Muscle of arm (tissue), 12 donors: ENCODE measurements around the gene MTF2. TPM values are rescaled to one million over a fixed set of nuclear protein-coding genes. Genes with fewer than 3 reads are reported as not detected.

ENCODE experiments used
- DNase-seq: peaks from one replicate; pipeline ENCODE4 v3.0.0-alpha.2; 2013
- polyA plus RNA-seq, 12 donors: library from polyadenylated mRNA; unstranded; fragments of 120-200 nt; gene quantifications; one replicate each; pipeline ENCODE4 v1.2.1, GENCODE V29; 2013; ENCODE audit not compliant: insufficient read length in 12 of 12

The MTF2 gene
- polyA plus RNA-seq, 12 donors = 19.0 to 39.1 (median 26.4) TPM; not detected in 1

DNA sequence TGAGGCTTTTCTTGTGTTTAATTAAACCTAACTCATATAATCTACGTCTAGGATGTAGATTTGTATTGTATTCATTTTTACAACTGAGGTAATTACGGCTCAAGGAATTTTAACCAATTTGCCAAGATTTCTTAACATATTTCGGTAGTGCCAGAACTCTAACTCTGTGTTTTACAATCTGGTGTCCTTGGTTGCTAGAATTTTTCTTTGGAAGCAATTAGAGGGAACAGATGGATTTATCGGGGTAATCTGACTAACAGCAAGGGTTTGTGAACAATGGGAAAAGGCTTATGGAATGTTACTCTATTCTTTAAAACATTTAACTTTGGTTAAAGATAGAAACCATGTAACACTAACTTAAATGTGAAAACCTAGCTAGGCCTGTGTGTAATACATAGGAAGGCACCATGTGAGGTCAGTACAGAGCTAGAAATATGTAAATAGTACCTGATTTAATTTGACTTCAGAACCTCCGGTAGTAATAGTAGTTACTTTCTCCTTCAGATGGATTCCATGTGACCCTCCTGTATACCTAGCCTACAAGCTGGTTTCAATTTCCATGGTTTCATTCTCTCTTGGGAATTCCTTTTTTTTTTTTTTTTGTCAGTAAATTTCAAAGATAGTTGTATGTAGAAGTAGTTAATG is 1.2 kb downstream of the MTF2 start:
- DNase-seq = peak; percentile 46

DNA sequence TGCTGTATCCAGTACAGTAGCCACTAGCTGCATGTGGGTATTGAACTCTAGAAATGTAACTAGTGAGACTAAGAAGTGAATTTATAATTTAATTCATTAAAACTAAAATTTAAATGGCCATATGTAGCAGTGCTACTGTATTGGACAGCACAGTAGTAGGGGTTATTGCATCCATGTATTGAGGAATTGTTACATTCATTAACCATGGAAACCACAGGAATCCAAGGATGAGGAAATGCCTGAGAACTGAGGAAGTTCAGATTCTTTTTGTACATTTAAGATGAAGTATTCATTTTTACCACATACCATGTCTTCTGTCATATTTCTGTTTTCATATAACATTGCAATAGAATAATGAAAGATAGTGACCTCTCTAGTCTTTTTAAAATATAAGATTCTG is 2.6 kb downstream of the MTF2 start:
- DNase-seq = no peak

- DNase-seq = no peak
Measured at GRCh38 chr1:93082313-93082712, 3.2 kb downstream of the MTF2 start.

GRCh38 chr1:93083979-93084378 is 4.9 kb downstream of the MTF2 start:
- DNase-seq = no peak

DNA sequence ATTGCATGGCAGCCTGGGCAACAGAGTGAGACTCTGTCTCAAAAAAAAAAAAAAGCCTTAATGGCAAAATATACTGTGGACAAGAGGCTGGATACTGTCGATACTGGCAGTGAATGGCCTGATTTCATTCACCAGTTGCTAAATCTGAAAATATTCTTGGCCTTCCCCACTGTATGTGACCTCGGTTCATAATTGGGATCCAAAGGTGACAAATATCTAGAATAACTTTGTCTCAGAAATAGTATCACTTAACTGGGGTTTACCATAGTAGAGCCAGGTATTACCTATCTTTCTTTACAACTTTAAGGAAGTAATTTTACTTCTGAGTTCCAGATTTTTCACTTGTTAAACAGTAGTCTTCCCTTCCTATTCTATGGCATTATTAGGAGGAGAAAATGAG is 8.4 kb downstream of the MTF2 start:
- DNase-seq = no peak

- DNase-seq = no peak
Measured at GRCh38 chr1:93093332-93094006, 14.4 kb downstream of the MTF2 start.

GRCh38 chr1:93095804-93096585 is 16.9 kb downstream of the MTF2 start:
- DNase-seq = peak; percentile 12

GRCh38 chr1:93102142-93102541 is 23.1 kb downstream of the MTF2 start:
- DNase-seq = no peak

DNA sequence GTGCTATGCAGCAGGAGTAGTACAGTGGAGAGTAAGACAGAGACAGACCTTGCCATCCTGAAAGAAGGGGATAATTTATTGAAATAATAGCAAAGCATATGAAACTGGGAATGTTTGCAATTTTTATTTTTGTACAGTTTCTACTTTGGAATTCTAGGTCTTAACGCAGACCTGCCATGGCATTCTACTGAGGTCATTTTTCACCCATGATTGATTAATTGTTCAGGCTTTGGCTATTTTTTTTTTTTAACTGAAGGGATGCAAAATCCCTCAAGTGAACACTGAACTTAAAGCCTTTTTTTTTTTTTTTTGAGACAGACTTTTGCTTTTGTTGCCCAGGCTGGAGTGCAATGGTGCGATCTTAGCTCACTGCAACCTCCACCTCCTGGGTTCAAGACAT is 27.1 kb downstream of the MTF2 start:
- DNase-seq = no peak

- DNase-seq = no peak
Measured at GRCh38 chr1:93107395-93107794, 28.3 kb downstream of the MTF2 start.

- no peak for DNase-seq
Measured at GRCh38 chr1:93108335-93108734, 29.3 kb downstream of the MTF2 start.

- no peak for DNase-seq
Measured at GRCh38 chr1:93109578-93109977, 30.5 kb downstream of the MTF2 start.

GRCh38 chr1:93111065-93111464 is 32.0 kb downstream of the MTF2 start:
- DNase-seq = no peak

- DNase-seq = no peak
Measured at GRCh38 chr1:93111561-93111960, 32.5 kb downstream of the MTF2 start.

DNA sequence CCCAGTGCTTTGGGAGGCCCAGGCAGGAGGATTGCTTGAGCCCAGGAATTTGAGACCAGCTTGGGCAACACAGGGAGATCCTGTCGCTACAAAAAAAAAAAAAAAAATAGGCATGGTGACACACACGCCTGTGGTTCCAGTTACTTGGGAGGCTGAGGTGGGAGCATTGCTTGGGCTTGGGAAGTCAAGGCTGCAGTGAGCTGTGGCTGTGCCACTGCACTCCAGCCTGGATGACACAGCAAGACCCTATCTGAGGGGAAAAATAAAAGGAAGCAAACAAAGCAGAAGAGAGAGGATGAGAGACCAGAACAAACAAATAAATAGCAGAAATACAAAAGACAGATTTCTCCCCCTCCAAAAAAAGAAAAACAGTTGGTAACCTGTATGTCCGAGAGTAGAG is 34.0 kb downstream of the MTF2 start:
- no peak for DNase-seq

- DNase-seq = no peak
Measured at GRCh38 chr1:93114391-93114790, 35.3 kb downstream of the MTF2 start.

DNA sequence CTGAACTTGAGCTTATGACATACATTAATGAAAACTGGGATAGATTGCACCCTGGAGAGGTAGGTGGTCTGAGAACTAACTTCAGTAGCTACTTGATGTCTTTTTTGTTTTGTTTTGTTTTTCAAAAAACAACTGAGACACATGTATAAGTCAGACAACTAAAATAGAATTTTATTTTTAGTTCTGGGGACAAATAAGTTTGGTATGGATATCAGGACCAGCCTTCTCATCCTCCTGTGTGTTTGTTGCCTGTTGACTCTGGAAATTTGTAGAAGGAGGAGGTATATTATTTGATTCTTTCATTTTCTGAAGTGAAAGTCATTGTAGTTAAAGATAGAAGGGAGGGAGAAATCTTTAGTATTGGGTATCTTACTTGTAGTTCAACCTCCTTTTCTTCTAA is 41.5 kb downstream of the MTF2 start:
- DNase-seq = no peak

GRCh38 chr1:93123201-93123783 is 44.2 kb downstream of the MTF2 start:
- no peak for DNase-seq

DNA sequence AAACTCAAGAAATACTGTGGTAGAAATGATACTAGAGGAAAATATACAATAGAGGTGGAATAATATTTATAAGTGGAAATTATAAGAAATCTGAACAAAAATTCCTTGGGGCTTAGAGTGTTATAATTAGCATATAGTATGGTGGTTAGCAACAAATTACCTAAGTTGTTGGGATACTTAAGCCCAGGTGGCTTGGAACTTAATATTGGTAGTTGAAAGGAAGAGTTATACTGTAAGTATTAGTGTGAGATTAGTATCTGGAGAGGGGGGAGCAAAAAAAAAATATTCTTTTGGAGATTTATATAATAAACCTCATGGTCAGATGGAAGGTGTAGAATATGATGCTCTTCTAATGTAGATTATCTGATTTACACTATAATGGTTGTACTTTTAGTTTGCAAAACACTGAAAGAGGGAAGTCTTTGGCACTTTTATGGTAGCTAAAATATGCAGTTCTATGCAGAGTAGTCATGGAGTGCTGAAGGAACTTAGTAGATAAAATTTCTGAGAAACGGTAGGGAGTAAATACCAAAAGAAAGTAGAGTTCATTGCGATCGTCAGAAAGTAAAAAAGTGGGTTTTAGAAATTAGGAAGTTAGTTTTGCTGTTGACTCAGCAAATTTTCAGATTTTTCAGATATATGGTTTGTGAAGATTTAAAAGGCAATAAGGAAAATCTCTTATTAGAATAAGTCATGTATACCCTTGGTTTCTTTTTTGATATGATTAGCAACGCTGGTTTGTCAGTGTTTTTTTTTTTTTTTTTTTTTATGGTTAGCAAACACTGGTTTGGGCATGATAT is 45.7 kb downstream of the MTF2 start:
- no peak for DNase-seq

- no peak for DNase-seq
Measured at GRCh38 chr1:93129507-93130099, 50.5 kb downstream of the MTF2 start.

GRCh38 chr1:93132638-93133037 is 53.6 kb downstream of the MTF2 start:
- no peak for DNase-seq
